Tibial artery (tissue), 4 donors: Measurements from ENCODE around the gene GPR32.

Source experiments
- DNase-seq, 2 donors: peaks; one replicate each; pipeline ENCODE4 v3.0.0-alpha.2; 2019
- H3K27ac ChIP-seq, 2 donors: fragments of 200-600 bp; sonication (generic) in 1 of 2; 1 replicate in 1 of 2; 2 replicates in 1 of 2; pipeline ENCODE4 v1.5.1; 2018 to 2019; ENCODE audit warnings: mild to moderate bottlenecking in 1 of 2
- H3K27me3 ChIP-seq, 2 donors: fragments of 200-600 bp; sonication (generic) in 1 of 2; one replicate each; pipeline versions ENCODE4 v1.5.1 to v1.6.0; 2016 to 2019
- H3K36me3 ChIP-seq, 3 donors: fragments of 200-600 bp; sonication (generic) in 2 of 3; one replicate each; pipeline ENCODE4 v1.5.1; 2016 to 2019; ENCODE audit warnings: mild to moderate bottlenecking in 2 of 3
- H3K4me1 ChIP-seq, 4 donors: fragments of 200-600 bp; sonication (generic) in 2 of 4; 1 replicate in 3 of 4; 2 replicates in 1 of 4; pipeline ENCODE4 v1.5.1; 2016 to 2019
- H3K4me3 ChIP-seq, 2 donors: fragments of 200-600 bp; sonication (generic) in 1 of 2; 1 replicate in 1 of 2; 2 replicates in 1 of 2; pipeline ENCODE4 v1.5.1; 2018 to 2019; ENCODE audit warnings: mild to moderate bottlenecking in 2 of 2
- H3K9me3 ChIP-seq, 3 donors: fragments of 200-600 bp; sonication (generic) in 1 of 3; one replicate each; pipeline ENCODE4 v1.5.1; 2016 to 2019
- intact Hi-C: fragments of 100-400 bp; cut with DNase I; formaldehyde crosslinking; loops from one replicate; pipeline ENCODE4 v1.15.0; 2023; ENCODE audit warnings: low total_unique reads
- TF ChIP-seq, protein P1 (sequence below), 2 experiments: fragments of 200-600 bp in 1 of 2; fragments of 450-650 bp in 1 of 2; IDR thresholded peaks; one replicate each; pipeline ENCODE4 v1.5.1; 2017 to 2019; ENCODE audit warnings: antibody characterized with exemption in 2 of 2, mild to moderate bottlenecking in 1 of 2, moderate library complexity in 1 of 2

The GPR32 gene

DNA sequence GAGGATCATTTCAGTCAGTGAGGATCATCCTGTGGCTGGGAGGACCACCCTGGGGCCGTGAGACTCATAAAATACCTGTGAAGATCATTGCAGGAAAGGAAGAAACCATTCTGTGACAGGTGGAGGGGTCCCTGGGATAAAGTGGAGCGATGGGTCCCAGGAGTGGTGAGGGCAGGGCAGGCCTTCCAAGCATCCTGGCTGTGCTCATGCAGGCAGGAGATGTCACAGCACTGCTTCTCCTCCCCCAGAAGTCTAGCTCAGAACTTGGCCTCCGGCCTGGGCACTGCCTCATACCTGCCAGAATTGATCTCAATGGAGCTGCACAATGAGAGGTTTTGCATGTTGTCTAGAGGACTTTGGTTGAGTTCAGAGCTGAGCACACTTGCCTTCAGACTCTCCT, 42.2 kb downstream of the GPR32 start:
- no peak for DNase-seq
- intact Hi-C loops = no loop called here
- H3K27ac ChIP-seq = no peak overlapping the region
- H3K9me3 ChIP-seq = no peaks in the 10 kb centered on the region
- H3K4me3 ChIP-seq = no peak overlapping the region
- peaks cover 0 to 22% of the 10 kb centered on the region in 2 donors for H3K27me3 ChIP-seq
- no peaks in the 10 kb centered on the region for H3K4me1 ChIP-seq
- TF ChIP-seq, protein P1, sequence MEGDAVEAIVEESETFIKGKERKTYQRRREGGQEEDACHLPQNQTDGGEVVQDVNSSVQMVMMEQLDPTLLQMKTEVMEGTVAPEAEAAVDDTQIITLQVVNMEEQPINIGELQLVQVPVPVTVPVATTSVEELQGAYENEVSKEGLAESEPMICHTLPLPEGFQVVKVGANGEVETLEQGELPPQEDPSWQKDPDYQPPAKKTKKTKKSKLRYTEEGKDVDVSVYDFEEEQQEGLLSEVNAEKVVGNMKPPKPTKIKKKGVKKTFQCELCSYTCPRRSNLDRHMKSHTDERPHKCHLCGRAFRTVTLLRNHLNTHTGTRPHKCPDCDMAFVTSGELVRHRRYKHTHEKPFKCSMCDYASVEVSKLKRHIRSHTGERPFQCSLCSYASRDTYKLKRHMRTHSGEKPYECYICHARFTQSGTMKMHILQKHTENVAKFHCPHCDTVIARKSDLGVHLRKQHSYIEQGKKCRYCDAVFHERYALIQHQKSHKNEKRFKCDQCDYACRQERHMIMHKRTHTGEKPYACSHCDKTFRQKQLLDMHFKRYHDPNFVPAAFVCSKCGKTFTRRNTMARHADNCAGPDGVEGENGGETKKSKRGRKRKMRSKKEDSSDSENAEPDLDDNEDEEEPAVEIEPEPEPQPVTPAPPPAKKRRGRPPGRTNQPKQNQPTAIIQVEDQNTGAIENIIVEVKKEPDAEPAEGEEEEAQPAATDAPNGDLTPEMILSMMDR (IDR thresholded peaks at IDR 0.05) = no peak
- no peaks in the 10 kb centered on the region for H3K36me3 ChIP-seq

GRCh38 chr19:50814883-50815282, 44.6 kb downstream of the GPR32 start:
- TF ChIP-seq, protein P1 (IDR thresholded peaks at IDR 0.05) = no peak
- intact Hi-C loops = no loop called here
- Histone ChIP-seq H3K36me3 (no peaks in the 10 kb centered on the region), H3K4me3 (no peak overlapping the region), H3K27ac (no peak overlapping the region), H3K4me1 (peaks cover 0 to 7% (median 2%) of the 10 kb centered on the region in 4 donors), H3K27me3 (peaks cover 0 to 46% of the 10 kb centered on the region in 2 donors), H3K9me3 (no peaks in the 10 kb centered on the region)
- no peak for DNase-seq

DNA sequence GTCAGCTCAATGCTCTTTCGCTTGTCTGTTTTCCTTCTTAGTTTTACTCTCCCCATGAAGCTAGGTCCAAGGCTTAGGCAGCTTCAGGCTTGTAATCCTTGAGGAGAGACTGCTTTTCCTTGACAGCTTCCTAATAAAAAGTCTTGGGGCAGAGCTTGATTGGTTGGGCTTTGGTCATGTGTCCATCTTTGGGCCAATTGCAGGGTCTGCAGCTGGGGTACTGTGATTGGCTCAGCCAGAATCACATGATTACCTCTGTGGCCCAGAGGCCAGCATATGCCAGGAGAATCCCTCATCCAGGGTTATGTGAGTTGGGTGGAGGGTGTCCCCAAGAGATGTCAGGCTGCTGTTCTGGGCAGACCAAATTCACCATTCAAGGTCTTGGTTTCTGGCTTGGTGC, 45.2 kb downstream of the GPR32 start:
- H3K36me3 ChIP-seq = no peaks in the 10 kb centered on the region
- TF ChIP-seq, protein P1 (IDR thresholded peaks at IDR 0.05) = no peak
- no peak for DNase-seq
- intact Hi-C loops = no loop called here
- H3K27me3 ChIP-seq = peaks cover 0 to 48% of the 10 kb centered on the region in 2 donors
- H3K27ac ChIP-seq = no peak overlapping the region
- peaks cover 0 to 7% (median 2%) of the 10 kb centered on the region in 4 donors for H3K4me1 ChIP-seq
- no peaks in the 10 kb centered on the region for H3K9me3 ChIP-seq
- no peak overlapping the region for H3K4me3 ChIP-seq

DNA sequence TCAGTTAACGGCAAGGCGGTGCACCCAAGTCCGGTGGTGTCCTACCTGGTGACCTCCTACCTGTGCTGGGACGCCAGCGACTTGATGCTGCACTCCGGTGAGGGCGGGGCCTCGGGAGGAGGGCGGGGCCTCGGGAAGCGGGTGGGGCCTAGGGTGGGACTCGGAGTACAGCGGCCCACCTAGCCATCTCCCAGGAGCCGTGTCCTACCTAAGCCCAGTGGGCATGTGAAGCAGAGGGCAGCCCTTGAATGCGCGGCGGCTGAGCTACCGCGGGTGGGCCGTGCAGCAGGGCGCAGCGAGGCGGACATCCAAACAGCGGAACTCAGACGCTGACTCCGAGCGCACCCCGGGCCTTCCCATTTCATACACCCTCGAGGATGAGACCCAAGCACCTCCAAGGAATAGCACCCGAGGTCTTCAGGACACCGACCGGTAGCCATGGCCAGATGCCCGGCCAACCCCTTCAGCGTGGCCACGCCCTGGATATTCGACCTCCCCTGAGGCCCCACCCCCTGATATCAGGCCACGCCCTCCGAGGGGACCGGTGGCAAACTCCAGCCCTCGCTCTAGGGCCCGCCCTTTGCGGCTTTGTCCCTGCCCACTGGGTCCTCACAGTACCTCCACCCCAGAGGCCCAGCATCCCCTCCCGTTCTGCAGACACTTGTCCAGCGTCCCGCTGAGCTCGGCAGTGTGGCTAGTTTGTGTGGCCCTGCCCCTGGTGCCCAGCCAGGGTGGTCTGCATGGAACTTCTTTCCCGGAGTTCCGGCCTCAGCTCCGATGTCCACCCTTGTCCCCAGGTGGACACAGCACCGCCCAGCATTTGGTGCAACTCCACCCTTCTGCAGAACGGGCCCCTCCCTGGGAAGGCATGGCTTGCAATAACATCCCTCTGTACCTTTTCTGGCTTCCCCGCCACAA, 47.9 kb downstream of the GPR32 start:
- Histone ChIP-seq H3K4me3 (peak overlapping the region in 1 of 2 donors; percentile 18), H3K9me3 (no peaks in the 10 kb centered on the region), H3K27me3 (peaks cover 0 to 75% of the 10 kb centered on the region in 2 donors), H3K4me1 (peaks cover 0 to 16% (median 2%) of the 10 kb centered on the region in 4 donors), H3K27ac (no peak overlapping the region), H3K36me3 (no peaks in the 10 kb centered on the region)
- TF ChIP-seq, protein P1 (IDR thresholded peaks at IDR 0.05) = no peak
- no peak for DNase-seq
- intact Hi-C loops = no loop called here

GRCh38 chr19:50818859-50819472, 48.7 kb downstream of the GPR32 start:
- no peak overlapping the region for H3K27ac ChIP-seq
- H3K9me3 ChIP-seq = no peaks in the 10 kb centered on the region
- no peak overlapping the region for H3K4me3 ChIP-seq
- TF ChIP-seq, protein P1 (IDR thresholded peaks at IDR 0.05) = no peak
- no peaks in the 10 kb centered on the region for H3K36me3 ChIP-seq
- peaks cover 0 to 16% (median 2%) of the 10 kb centered on the region in 4 donors for H3K4me1 ChIP-seq
- no peak for DNase-seq
- intact Hi-C loops = no loop called here
- H3K27me3 ChIP-seq = peaks cover 0 to 81% of the 10 kb centered on the region in 2 donors
